Activated CD4-positive, alpha-beta T cell treated with anti-CD3 and anti-CD28 coated beads, Interleukin-2, amount 50 U/mL, for 1 hour (primary cell): Measurements from ENCODE around the gene IL17A.

Experiments
- DNase-seq: peaks from one replicate; pipeline ENCODE4 v3.0.0-alpha.2; 2020

IL17A gene

DNA sequence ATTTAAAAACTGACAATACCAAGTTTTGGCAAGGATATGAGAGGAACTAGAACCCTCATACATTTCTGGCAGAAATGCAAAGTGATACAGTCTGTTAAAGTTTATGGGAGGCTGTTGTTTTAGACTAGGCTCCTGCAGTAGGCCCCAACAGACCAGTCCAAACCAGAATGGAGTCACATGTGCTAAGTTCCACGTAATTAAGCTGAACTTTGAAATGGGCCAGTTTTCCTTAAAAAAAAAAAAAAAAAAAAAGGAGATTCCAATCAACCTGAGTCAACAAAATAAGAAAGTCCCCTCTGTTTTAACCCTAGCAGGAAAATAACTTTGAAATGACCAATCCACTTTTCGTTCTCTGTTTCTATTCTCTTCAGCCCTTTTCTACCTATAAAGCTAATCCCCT lies 31.6 kb downstream of the IL17A start:
- DNase-seq: no peak

DNA sequence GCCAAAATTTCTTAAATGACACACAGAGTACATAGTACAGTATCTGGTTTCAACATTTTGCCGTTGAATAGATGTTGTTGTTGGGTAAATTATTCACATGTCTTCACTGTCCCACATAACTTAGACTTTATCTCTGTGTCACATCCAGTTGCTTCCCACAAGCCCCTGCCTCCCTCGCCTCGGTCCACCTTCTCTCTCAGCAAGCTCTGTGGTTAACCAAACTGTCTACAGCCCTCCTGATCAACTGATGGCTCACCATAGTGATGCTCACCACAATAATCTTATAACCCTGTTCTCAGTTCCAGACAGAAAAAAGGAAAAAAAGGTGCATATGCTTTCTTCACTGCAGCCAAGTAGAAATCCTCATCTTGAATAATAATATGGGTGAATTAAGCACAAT lies 35.1 kb downstream of the IL17A start:
- no peak for DNase-seq

DNA sequence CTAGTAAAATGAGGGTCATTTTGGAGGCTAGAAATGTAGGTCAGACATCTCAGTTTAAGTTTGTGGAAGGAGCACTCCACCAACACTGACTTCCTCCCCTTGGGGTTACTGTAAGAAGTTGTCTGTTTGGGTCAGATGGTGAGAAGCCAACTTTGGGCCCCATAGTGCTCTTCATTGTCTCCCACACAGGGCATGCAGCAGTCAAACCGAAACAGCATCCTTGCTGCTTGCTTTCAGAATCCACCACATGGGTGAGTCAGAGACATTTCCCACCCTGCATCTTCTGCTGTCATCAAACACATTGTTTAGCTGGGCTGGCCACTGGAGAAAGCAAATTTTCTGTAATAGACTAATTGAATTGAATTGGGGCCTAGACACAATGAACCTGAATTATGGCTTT lies 41.3 kb downstream of the IL17A start:
- no peak for DNase-seq

DNA sequence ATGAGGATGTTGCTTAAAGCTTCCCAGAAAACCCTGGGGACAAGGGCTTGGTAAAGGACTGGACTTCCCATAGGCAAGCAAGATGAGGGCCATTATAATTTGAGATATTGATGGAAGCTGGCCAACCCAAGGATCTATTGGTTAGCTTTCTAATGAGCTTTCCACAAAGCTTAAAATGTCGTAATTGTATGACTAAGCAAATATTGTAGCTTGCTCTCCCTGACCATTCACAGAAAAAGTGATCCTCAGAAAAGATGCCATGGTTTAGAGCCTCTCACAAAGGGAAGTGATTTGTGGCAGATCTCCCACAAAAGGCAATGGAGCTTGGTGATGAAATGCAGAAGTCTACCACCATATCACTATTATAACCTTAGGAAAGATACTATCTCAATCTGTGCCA lies 44.5 kb downstream of the IL17A start:
- DNase-seq: no peak

DNA sequence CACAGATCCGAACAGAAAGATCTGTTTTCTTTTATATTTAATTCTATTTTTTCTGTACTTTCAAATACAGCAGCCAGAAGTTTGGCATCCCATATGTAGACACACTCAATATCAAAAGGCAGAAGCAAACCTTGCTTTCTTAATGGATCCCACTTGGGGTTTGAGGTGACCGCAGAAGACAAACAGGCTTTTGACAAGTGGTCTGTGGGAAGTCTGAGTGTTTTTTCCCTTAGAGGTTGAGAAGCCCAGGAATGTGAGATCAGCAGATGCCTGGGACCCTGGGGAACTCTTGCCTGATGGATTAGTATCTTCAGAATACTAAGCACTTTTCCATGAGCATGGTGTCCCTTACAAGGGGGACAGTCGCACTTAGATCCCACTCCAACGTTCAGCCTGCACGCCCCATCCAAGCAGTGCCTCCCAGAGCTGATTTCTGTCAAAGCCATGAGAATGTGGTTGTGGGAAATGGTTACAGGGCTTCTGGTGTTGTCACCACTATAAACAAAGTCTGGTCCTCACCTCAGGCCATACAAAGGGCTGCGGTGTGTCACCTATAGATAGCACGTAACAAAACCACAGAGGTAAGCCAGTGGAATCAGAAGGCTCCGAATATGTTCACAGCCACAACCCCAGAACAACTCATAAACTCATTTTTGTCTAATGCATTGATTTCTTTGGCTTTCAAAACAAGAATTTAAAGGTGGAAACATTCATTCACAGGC lies 45.4 kb downstream of the IL17A start:
- DNase-seq: peak; percentile 2

DNA sequence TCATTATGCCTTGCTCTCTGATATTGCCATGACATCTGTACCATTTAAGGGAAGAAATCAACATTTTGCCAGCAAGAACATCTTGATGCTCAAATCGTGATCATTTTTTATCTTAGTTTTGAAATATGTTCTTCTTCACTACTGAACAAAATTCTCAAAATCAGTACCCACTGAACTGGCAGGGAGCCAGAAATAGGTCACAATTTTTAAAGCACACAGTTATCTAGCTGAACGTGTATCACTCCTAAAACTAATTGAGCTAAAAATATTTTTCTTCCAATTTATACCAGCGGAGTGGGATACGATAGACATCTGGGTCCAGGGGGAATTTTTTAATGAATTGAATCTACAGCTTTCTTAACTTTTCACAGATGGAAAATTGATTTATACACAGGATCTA lies 46.8 kb downstream of the IL17A start:
- DNase-seq: no peak

DNA sequence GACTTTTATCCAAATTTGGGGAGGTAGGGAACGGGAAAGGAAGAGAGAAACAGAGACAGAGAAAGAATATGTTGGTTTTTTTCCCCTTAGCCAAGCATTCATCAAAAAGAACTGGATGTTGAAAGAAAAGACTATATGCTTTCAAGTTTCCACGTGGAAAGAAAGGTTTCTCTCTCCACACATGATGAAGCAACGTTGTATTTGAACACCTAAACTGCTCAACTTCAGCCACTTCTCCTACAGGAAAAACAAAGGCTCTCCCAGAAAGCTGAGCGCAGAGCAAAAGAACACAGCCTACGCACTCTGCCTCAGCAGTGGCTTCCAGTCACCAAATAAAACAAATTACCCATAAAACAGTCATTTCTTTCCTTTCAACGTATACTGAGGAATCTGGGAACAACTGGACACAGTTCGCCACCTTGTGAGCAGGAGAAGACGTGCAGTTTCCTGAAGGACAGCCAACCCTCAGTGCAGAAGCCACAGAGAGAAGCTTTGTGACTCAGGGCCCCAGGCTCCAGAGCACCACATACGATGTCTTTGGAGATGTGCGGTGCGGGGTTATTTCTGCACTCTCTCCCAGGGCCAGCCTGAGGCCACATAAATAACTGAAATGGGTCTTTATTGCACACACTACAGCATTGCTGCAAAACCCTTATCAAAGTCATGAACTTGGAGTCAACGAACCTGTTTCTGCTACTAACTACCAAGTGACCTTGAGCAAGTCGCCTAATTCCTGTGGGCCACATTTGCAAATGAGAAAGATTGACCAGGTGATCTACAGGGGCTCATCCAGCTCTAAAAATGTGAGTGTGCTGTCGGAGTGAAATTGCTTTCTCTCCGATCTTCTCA lies 48.0 kb downstream of the IL17A start:
- DNase-seq: no peak
